Naive thymus-derived CD4-positive, alpha-beta T cell (primary cell): ENCODE results near the gene ADAMTS17. TPM values are rescaled to one million over a fixed set of nuclear protein-coding genes. Genes with fewer than 3 reads are reported as not detected.

ENCODE experiments used
- ATAC-seq: fragments of 150-1000 bp; cut with Tn5 transposase; 2 replicates; pipeline ENCODE4 v1.10.0; 2021; ENCODE audit warnings: mild to moderate bottlenecking, moderate library complexity
- CTCF ChIA-PET: fragments of 350-600 bp; sonication (Branson Sonifier 250); formaldehyde crosslinking; loops from one replicate; lab custom pipeline; 2021; ENCODE audit warnings: antibody characterized with exemption; lab: Charles Lee
- POLR2A ChIA-PET: fragments of 350-600 bp; sonication (Branson Sonifier 250); formaldehyde crosslinking; loops from one replicate; lab custom pipeline; 2021; ENCODE audit warnings: antibody characterized with exemption, inconsistent platforms; lab: Charles Lee
- DNase-seq, 9 donors: peaks; one replicate each; pipeline versions ENCODE4 v3.0.0 to v3.0.0-alpha.2; 2020 to 2022; ENCODE audit warnings: mixed read lengths in 1 of 9
- H3K27ac ChIP-seq: one replicate; pipeline ENCODE4 v1.7.0; 2013; ENCODE audit warnings: mild to moderate bottlenecking, low read depth, low read length, moderate library complexity
- H3K27me3 ChIP-seq, 2 donors: one replicate each; pipeline ENCODE4 v1.7.0; 2013; ENCODE audit warnings: low read length in 2 of 2, mild to moderate bottlenecking in 2 of 2, moderate library complexity in 2 of 2; ENCODE audit not compliant: control insufficient read depth in 2 of 2, insufficient read depth in 2 of 2
- H3K36me3 ChIP-seq, 3 experiments: 1 replicate in 2 of 3; 2 replicates in 1 of 3; pipeline ENCODE4 v1.7.0; 2013; ENCODE audit warnings: low read length in 3 of 3, mild to moderate bottlenecking in 3 of 3, moderate library complexity in 1 of 3; ENCODE audit not compliant: insufficient read depth in 3 of 3, control insufficient read depth in 2 of 3
- H3K4me1 ChIP-seq, 2 donors: one replicate each; pipeline ENCODE4 v1.7.0; 2013; ENCODE audit warnings: low read length in 2 of 2, mild to moderate bottlenecking in 2 of 2, moderate library complexity in 1 of 2; ENCODE audit not compliant: control insufficient read depth in 2 of 2, insufficient read depth in 2 of 2
- H3K4me3 ChIP-seq: 2 replicates; pipeline ENCODE4 v1.7.0; 2013; ENCODE audit warnings: mild to moderate bottlenecking, low read length
- H3K9me3 ChIP-seq, 3 experiments: 1 replicate in 2 of 3; 2 replicates in 1 of 3; pipeline ENCODE4 v1.7.0; 2013; ENCODE audit warnings: low read length in 3 of 3; ENCODE audit not compliant: control insufficient read depth in 2 of 3
- H3K27ac Mint-ChIP-seq, 9 donors: one replicate each; pipeline ENCODE4 v1.8.0; 2020 to 2022; ENCODE audit warnings: mixed read lengths in 9 of 9, mild to moderate bottlenecking in 8 of 9, moderate library complexity in 5 of 9, inconsistent platforms in 2 of 9
- H3K27me3 Mint-ChIP-seq, 5 donors: one replicate each; pipeline ENCODE4 v1.8.0; 2021 to 2022; ENCODE audit warnings: mixed read lengths in 5 of 5, mild to moderate bottlenecking in 1 of 5
- H3K36me3 Mint-ChIP-seq, 5 donors: one replicate each; pipeline ENCODE4 v1.8.0; 2020 to 2022; ENCODE audit warnings: mixed read lengths in 5 of 5, mild to moderate bottlenecking in 3 of 5, inconsistent platforms in 1 of 5
- H3K4me1 Mint-ChIP-seq, 7 donors: one replicate each; pipeline ENCODE4 v1.8.0; 2020 to 2022; ENCODE audit warnings: mixed read lengths in 7 of 7, mild to moderate bottlenecking in 3 of 7, inconsistent platforms in 1 of 7
- H3K4me3 Mint-ChIP-seq, 10 donors: one replicate each; pipeline ENCODE4 v1.8.0; 2020 to 2022; ENCODE audit warnings: mild to moderate bottlenecking in 10 of 10, mixed read lengths in 10 of 10, moderate library complexity in 6 of 10, inconsistent platforms in 2 of 10
- H3K9me3 Mint-ChIP-seq, 11 donors: one replicate each; pipeline ENCODE4 v1.8.0; 2020 to 2022; ENCODE audit warnings: mixed read lengths in 11 of 11, mild to moderate bottlenecking in 4 of 11, inconsistent platforms in 1 of 11, moderate library complexity in 1 of 11
- intact Hi-C, 2 donors: fragments of 100-400 bp; cut with micrococcal nuclease; formaldehyde crosslinking; loops; one replicate each; pipeline ENCODE4 v1.15.1; 2023
- polyA plus RNA-seq, 2 donors: library from polyadenylated mRNA; unstranded; fragments of 300-500 nt; fragmentation: Illumina TruSeq; gene quantifications; one replicate each; pipeline ENCODE4 v1.2.3, GENCODE V29; 2021
- total RNA-seq, 6 experiments: library from RNA in 5 of 6; stranded (reverse) in 5 of 6; gene quantifications; 1 replicate in 5 of 6; 2 replicates in 1 of 6; pipeline ENCODE4 v1.2.3 and lab custom pipeline; 2021 to 2026

Gene ADAMTS17
- total and polyA plus RNA-seq, 7 experiments from 2014 or later: 1.5 to 13.5 (median 3.2) TPM

GRCh38 chr15:100124361-100124760 lies 217.4 kb downstream of the ADAMTS17 start:
- H3K27ac Mint-ChIP-seq: no peak overlapping the region
- no peaks in the 10 kb centered on the region for H3K27me3 ChIP-seq
- H3K4me3 ChIP-seq: no peak overlapping the region
- H3K27me3 Mint-ChIP-seq: no peaks in the 10 kb centered on the region
- no peak overlapping the region for H3K27ac ChIP-seq
- ChIA-PET CTCF (no interaction called here), POLR2A (no interaction called here)
- ATAC-seq (no peak), DNase-seq (no peak)
- peaks cover 0 to 2% (median 0%) of the 10 kb centered on the region in 7 donors for H3K4me1 Mint-ChIP-seq
- H3K4me3 Mint-ChIP-seq: no peak overlapping the region
- no peaks in the 10 kb centered on the region for H3K4me1 ChIP-seq
- H3K36me3 ChIP-seq: peaks cover 0 to 3% (median 0%) of the 10 kb centered on the region in 3 experiments
- H3K9me3 Mint-ChIP-seq: peaks cover 3 to 41% (median 26%) of the 10 kb centered on the region in 11 donors
- peaks cover 0 to 22% (median 7%) of the 10 kb centered on the region in 3 experiments for H3K9me3 ChIP-seq
- H3K36me3 Mint-ChIP-seq: peaks cover 3 to 74% (median 68%) of the 10 kb centered on the region in 5 donors
- intact Hi-C loops: no loop called here

GRCh38 chr15:100123611-100124010 lies 218.2 kb downstream of the ADAMTS17 start:
- peaks cover 3 to 82% (median 76%) of the 10 kb centered on the region in 5 donors for H3K36me3 Mint-ChIP-seq
- Histone ChIP-seq H3K27me3 (no peaks in the 10 kb centered on the region), H3K4me3 (no peak overlapping the region), H3K27ac (no peak overlapping the region), H3K9me3 (peaks cover 0 to 22% (median 7%) of the 10 kb centered on the region in 3 experiments), H3K4me1 (no peaks in the 10 kb centered on the region), H3K36me3 (peaks cover 0 to 3% (median 0%) of the 10 kb centered on the region in 3 experiments)
- DNase-seq (no peak), ATAC-seq (no peak)
- CTCF ChIA-PET: no interaction called here
- H3K4me1 Mint-ChIP-seq: peaks cover 0 to 2% (median 0%) of the 10 kb centered on the region in 7 donors
- peaks cover 3 to 48% (median 28%) of the 10 kb centered on the region in 11 donors for H3K9me3 Mint-ChIP-seq
- H3K4me3 Mint-ChIP-seq: no peak overlapping the region
- H3K27me3 Mint-ChIP-seq: no peaks in the 10 kb centered on the region
- POLR2A ChIA-PET: no interaction called here
- no peak overlapping the region for H3K27ac Mint-ChIP-seq
- intact Hi-C loops: no loop called here

GRCh38 chr15:100121285-100121684 lies 220.5 kb downstream of the ADAMTS17 start:
- H3K27ac Mint-ChIP-seq: no peak overlapping the region
- Histone ChIP-seq H3K36me3 (peaks cover 0 to 3% (median 0%) of the 10 kb centered on the region in 3 experiments), H3K4me3 (no peak overlapping the region), H3K27me3 (no peaks in the 10 kb centered on the region), H3K9me3 (peaks cover 0 to 22% (median 7%) of the 10 kb centered on the region in 3 experiments), H3K27ac (no peak overlapping the region), H3K4me1 (no peaks in the 10 kb centered on the region)
- H3K4me3 Mint-ChIP-seq: no peak overlapping the region
- no peak for DNase-seq
- intact Hi-C loops: no loop called here
- ChIA-PET POLR2A (no interaction called here), CTCF (no interaction called here)
- ATAC-seq: no peak
- H3K36me3 Mint-ChIP-seq: peaks cover 3 to 80% (median 71%) of the 10 kb centered on the region in 5 donors
- peaks cover 0 to 2% (median 0%) of the 10 kb centered on the region in 7 donors for H3K4me1 Mint-ChIP-seq
- H3K9me3 Mint-ChIP-seq: peaks cover 3 to 48% (median 28%) of the 10 kb centered on the region in 11 donors
- H3K27me3 Mint-ChIP-seq: no peaks in the 10 kb centered on the region

- H3K9me3 Mint-ChIP-seq: peaks cover 3 to 48% (median 26%) of the 10 kb centered on the region in 11 donors
Measured at GRCh38 chr15:100120111-100120510, 221.7 kb downstream of the ADAMTS17 start.

GRCh38 chr15:100118546-100118945 lies 223.2 kb downstream of the ADAMTS17 start:
- no peaks in the 10 kb centered on the region for H3K4me1 ChIP-seq
- no peak overlapping the region for H3K4me3 ChIP-seq
- no peak for DNase-seq
- ChIA-PET POLR2A (no interaction called here), CTCF (no interaction called here)
- H3K27me3 ChIP-seq: no peaks in the 10 kb centered on the region
- H3K9me3 Mint-ChIP-seq: peaks cover 3 to 48% (median 26%) of the 10 kb centered on the region in 11 donors
- H3K4me1 Mint-ChIP-seq: peaks cover 0 to 20% (median 11%) of the 10 kb centered on the region in 7 donors
- no peak overlapping the region for H3K27ac ChIP-seq
- no peaks in the 10 kb centered on the region for H3K27me3 Mint-ChIP-seq
- intact Hi-C loops: no loop called here
- no peak for ATAC-seq
- H3K27ac Mint-ChIP-seq: peak overlapping the region in 1 of 9 donors; percentile 46
- H3K36me3 Mint-ChIP-seq: peaks cover 3 to 71% (median 65%) of the 10 kb centered on the region in 5 donors
- H3K9me3 ChIP-seq: peaks cover 0 to 22% (median 7%) of the 10 kb centered on the region in 3 experiments
- H3K4me3 Mint-ChIP-seq: no peak overlapping the region
- H3K36me3 ChIP-seq: peaks cover 0 to 3% (median 0%) of the 10 kb centered on the region in 3 experiments

More at GRCh38 chr15:100120111-100120510, 221.7 kb downstream of the ADAMTS17 start:
- CTCF ChIA-PET: no interaction called here
- no peaks in the 10 kb centered on the region for H3K4me1 ChIP-seq
- no peak for DNase-seq
- Mint-ChIP-seq H3K27ac (no peak overlapping the region), H3K36me3 (peaks cover 3 to 84% (median 72%) of the 10 kb centered on the region in 5 donors), H3K27me3 (no peaks in the 10 kb centered on the region), H3K4me3 (no peak overlapping the region), H3K4me1 (peaks cover 0 to 6% (median under 1%) of the 10 kb centered on the region in 7 donors)
- H3K4me3 ChIP-seq: no peak overlapping the region
- H3K27me3 ChIP-seq: no peaks in the 10 kb centered on the region
- ATAC-seq: no peak
- no peak overlapping the region for H3K27ac ChIP-seq
- peaks cover 0 to 22% (median 7%) of the 10 kb centered on the region in 3 experiments for H3K9me3 ChIP-seq
- peaks cover 0 to 3% (median 0%) of the 10 kb centered on the region in 3 experiments for H3K36me3 ChIP-seq
- intact Hi-C loops: no loop called here
- POLR2A ChIA-PET: no interaction called here

GRCh38 chr15:100116416-100117190 lies 225.2 kb downstream of the ADAMTS17 start:
- intact Hi-C loops: no loop called here
- ATAC-seq (no peak), DNase-seq (no peak)
- H3K27me3 ChIP-seq: no peaks in the 10 kb centered on the region
- H3K36me3 Mint-ChIP-seq: peaks cover 3 to 52% (median 47%) of the 10 kb centered on the region in 5 donors
- POLR2A ChIA-PET: no interaction called here
- peaks cover 0 to 15% (median 4%) of the 10 kb centered on the region in 3 experiments for H3K9me3 ChIP-seq
- peaks cover 6 to 39% (median 30%) of the 10 kb centered on the region in 7 donors for H3K4me1 Mint-ChIP-seq
- no peak overlapping the region for H3K27ac Mint-ChIP-seq
- CTCF ChIA-PET: no interaction called here
- no peaks in the 10 kb centered on the region for H3K27me3 Mint-ChIP-seq
- no peak overlapping the region for H3K4me3 Mint-ChIP-seq
- no peak overlapping the region for H3K27ac ChIP-seq
- no peak overlapping the region for H3K4me3 ChIP-seq
- H3K4me1 ChIP-seq: peaks cover 1 to 7% of the 10 kb centered on the region in 2 donors
- H3K36me3 ChIP-seq: no peaks in the 10 kb centered on the region
- H3K9me3 Mint-ChIP-seq: peaks cover 0 to 28% (median 15%) of the 10 kb centered on the region in 11 donors
